Uterus (tissue), 4 donors: Measurements from ENCODE around the gene TOPBP1. TPM values are rescaled to one million over a fixed set of nuclear protein-coding genes. Genes with fewer than 3 reads are reported as not detected.

Source experiments
- DNase-seq, 2 donors: peaks; one replicate each; pipeline ENCODE4 v3.0.0-alpha.2; 2019 to 2020
- H3K27ac ChIP-seq, 2 donors: fragments of 200-600 bp; sonication (generic); 1 replicate in 1 of 2; 2 replicates in 1 of 2; pipeline ENCODE4 v1.5.1; 2016 to 2018
- H3K27me3 ChIP-seq, 2 donors: fragments of 200-600 bp; sonication (generic); one replicate each; pipeline ENCODE4 v1.5.1; 2018 to 2019; ENCODE audit warnings: control low read depth in 1 of 2
- H3K36me3 ChIP-seq, 2 donors: fragments of 200-600 bp; sonication (generic); one replicate each; pipeline ENCODE4 v1.5.1; 2019; ENCODE audit warnings: control low read depth in 1 of 2
- H3K4me1 ChIP-seq, 2 donors: fragments of 200-600 bp; sonication (generic); one replicate each; pipeline ENCODE4 v1.5.1; 2018 to 2019; ENCODE audit warnings: control low read depth in 1 of 2
- H3K4me3 ChIP-seq, 2 donors: fragments of 200-600 bp; sonication (generic); 1 replicate in 1 of 2; 2 replicates in 1 of 2; pipeline ENCODE4 v1.5.1; 2018 to 2019; ENCODE audit warnings: mild to moderate bottlenecking in 1 of 2
- H3K9me3 ChIP-seq, 2 donors: fragments of 200-600 bp; sonication (generic); one replicate each; pipeline ENCODE4 v1.5.1; 2019; ENCODE audit warnings: control low read depth in 1 of 2
- POLR2A ChIP-seq, 2 donors: fragments of 450-650 bp; IDR thresholded peaks; one replicate each; pipeline ENCODE4 v1.6.1; 2016; ENCODE audit warnings: antibody characterized with exemption in 2 of 2, mild to moderate bottlenecking in 1 of 2, moderate library complexity in 1 of 2
- intact Hi-C: fragments of 100-400 bp; cut with DNase I; formaldehyde crosslinking; loops from one replicate; pipeline ENCODE4 v1.15.1; 2023; ENCODE audit warnings: low total_unique reads
- total RNA-seq, 4 donors: library from RNA; depleted of rRNA in 3 of 4; stranded (reverse); fragments of >200 nt in 3 of 4; gene quantifications; one replicate each; pipeline versions ENCODE4 v1.1.0 to v1.2.4, GENCODE V29; 2014 to 2023
- TF ChIP-seq, protein P1 (sequence below), 4 experiments: fragments of 200-600 bp in 2 of 4; fragments of 450-650 bp in 2 of 4; sonication (generic) in 2 of 4; IDR thresholded peaks; one replicate each; pipeline ENCODE4 v1.5.1; 2016 to 2019; ENCODE audit warnings: antibody characterized with exemption in 4 of 4, mild to moderate bottlenecking in 2 of 4, moderate library complexity in 1 of 4
- donor health status: DM: yes; HTN: yes; CAD: no.

The TOPBP1 gene
- total RNA-seq, 4 donors from 2014 or later = 12.3 to 51.6 (median 20.5) TPM

DNA sequence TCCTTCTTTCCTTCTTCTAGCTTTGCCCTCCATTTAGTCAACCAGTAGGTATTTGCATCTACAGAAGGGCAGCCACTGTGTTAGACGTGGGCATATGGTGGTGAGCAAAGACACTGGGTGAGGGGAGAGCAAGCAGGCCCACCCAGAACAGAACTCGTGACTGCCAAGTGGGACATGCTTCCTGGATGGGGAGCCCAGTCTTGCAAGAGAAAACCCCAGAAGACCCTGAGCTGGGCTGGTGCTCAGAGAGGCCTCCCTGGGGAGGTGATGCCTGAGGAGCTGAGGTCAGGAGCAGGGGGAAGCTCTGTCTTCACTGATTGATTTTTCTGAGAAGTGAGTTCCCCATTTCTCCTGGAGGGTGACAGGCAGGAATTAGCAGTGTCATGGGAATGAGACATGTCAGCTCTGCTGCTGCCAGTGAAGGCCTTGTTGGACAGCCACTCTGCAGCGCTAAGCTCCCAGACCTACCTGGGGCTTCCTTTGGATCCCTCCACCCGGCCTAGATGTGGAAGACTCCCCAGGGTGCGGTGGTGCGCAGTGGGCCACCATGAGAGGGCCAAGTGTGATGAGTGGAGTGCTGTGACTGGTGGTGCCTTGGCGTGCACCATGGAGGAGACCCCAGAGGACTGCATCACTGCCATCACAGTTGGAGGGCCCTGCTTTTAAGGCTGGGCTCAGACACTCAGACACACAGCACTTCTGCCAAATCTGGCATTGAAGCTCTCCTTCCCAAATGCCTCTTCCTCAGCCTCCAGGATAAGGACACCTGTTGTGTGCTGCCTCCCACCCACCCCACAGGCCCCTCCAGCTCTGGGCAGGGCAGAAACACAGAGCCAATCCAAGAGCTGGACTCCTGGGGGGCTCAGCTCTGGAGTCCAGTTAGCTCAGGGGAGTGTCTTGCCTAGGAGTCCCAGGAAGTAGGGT is 40.0 kb upstream of the TOPBP1 start:
- Histone ChIP-seq H3K9me3 (no peaks in the 10 kb centered on the region), H3K27me3 (no peaks in the 10 kb centered on the region), H3K4me1 (no peaks in the 10 kb centered on the region), H3K36me3 (no peaks in the 10 kb centered on the region), H3K27ac (no peak overlapping the region), H3K4me3 (no peak overlapping the region)
- TF ChIP-seq POLR2A (IDR thresholded peaks at IDR 0.05) = no peak
- TF ChIP-seq, protein P1, sequence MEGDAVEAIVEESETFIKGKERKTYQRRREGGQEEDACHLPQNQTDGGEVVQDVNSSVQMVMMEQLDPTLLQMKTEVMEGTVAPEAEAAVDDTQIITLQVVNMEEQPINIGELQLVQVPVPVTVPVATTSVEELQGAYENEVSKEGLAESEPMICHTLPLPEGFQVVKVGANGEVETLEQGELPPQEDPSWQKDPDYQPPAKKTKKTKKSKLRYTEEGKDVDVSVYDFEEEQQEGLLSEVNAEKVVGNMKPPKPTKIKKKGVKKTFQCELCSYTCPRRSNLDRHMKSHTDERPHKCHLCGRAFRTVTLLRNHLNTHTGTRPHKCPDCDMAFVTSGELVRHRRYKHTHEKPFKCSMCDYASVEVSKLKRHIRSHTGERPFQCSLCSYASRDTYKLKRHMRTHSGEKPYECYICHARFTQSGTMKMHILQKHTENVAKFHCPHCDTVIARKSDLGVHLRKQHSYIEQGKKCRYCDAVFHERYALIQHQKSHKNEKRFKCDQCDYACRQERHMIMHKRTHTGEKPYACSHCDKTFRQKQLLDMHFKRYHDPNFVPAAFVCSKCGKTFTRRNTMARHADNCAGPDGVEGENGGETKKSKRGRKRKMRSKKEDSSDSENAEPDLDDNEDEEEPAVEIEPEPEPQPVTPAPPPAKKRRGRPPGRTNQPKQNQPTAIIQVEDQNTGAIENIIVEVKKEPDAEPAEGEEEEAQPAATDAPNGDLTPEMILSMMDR (IDR thresholded peaks at IDR 0.05) = no peak
- intact Hi-C loops = no loop called here
- DNase-seq = no peak

DNA sequence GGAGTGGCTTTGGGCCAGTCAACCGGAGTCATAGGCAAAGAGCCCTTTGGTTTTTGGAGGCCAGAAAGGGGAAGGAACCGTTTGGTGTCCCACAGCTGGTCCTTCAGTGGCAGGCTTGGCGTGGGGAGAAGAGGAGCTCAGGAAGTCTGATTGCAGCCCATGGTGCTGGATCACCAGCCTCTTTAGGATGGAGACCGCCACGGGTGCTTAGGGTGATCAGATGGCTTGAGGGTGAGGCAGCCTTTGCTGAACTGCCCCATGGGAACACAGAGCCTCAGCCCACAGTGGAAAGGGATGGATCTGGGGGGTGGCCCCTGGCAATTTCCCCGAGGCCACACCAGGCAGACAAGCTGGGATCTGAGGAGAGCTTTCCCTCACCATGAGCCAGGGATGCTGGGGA is 38.6 kb upstream of the TOPBP1 start:
- Histone ChIP-seq H3K27me3 (no peaks in the 10 kb centered on the region), H3K4me1 (no peaks in the 10 kb centered on the region), H3K9me3 (no peaks in the 10 kb centered on the region), H3K27ac (no peak overlapping the region), H3K36me3 (no peaks in the 10 kb centered on the region), H3K4me3 (no peak overlapping the region)
- intact Hi-C loops = no loop called here
- TF ChIP-seq, protein P1 (IDR thresholded peaks at IDR 0.05) = no peak
- TF ChIP-seq POLR2A (IDR thresholded peaks at IDR 0.05) = no peak
- DNase-seq = no peak

DNA sequence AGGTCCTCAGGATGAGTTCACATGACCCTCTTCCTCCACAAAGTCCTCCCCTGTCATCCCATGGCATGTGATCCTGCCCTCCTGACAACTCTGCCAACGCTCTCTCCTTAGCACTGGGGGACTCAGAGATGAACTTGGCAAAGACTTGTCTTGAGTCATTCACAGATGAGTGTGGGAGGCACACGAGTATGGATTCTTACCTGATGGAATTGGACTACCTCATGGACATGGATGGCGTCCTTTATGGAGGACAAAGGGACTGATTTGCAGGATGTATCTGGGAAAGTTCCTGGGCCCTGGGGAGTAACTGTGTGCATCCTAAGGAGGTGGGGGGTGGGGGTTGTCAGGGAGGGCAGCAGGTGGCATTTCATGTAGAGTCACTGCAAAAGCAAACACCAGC is 38.2 kb upstream of the TOPBP1 start:
- Histone ChIP-seq H3K4me1 (no peaks in the 10 kb centered on the region), H3K27me3 (no peaks in the 10 kb centered on the region), H3K36me3 (no peaks in the 10 kb centered on the region), H3K9me3 (no peaks in the 10 kb centered on the region), H3K4me3 (no peak overlapping the region), H3K27ac (no peak overlapping the region)
- intact Hi-C loops = no loop called here
- DNase-seq = no peak
- no peak for TF ChIP-seq POLR2A (IDR thresholded peaks at IDR 0.05)
- TF ChIP-seq, protein P1 (IDR thresholded peaks at IDR 0.05) = no peak

DNA sequence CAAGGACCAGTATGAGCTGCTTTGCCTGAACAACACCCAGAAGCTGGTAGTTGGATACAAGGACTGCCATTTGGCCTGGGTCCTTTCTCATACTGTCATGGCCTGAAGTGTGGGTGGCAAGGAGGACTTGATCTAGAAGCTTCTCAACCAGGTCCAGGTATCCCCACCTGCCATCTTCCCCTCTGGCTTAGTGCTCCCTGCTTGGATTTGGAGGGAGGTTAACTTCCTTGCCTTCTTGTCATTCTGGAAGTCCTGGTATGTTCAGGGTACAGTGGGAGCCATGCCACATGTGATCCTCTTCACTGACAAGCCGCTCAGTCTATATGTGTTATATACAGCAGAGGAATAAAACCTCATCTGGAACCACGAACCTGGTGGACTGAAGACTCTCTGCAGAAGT is 37.7 kb upstream of the TOPBP1 start:
- H3K27ac ChIP-seq = no peak overlapping the region
- intact Hi-C loops = no loop called here
- H3K27me3 ChIP-seq = no peaks in the 10 kb centered on the region
- no peaks in the 10 kb centered on the region for H3K9me3 ChIP-seq
- no peaks in the 10 kb centered on the region for H3K4me1 ChIP-seq
- no peak for DNase-seq
- no peak overlapping the region for H3K4me3 ChIP-seq
- no peaks in the 10 kb centered on the region for H3K36me3 ChIP-seq
- no peak for TF ChIP-seq POLR2A (IDR thresholded peaks at IDR 0.05)
- TF ChIP-seq, protein P1 (IDR thresholded peaks at IDR 0.05) = no peak

DNA sequence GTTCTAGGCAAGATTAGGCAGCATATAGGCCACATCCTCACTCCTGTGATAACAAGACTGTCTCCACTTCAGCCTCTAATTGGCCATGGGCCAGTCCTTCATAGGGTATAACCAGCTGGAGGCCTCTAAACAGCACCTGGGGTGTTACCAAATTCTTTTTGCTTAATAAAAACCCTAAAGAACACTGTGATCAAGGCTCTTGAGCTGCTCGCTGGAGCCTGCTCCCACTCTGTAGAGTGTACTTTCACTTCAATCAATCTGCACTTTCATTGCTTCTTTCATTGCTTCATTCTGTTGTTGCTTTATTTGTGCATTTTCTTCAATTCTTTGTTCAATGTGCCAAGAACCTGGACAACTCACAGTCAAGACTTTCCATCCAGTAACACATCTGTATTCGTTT is 36.2 kb upstream of the TOPBP1 start:
- Histone ChIP-seq H3K36me3 (no peaks in the 10 kb centered on the region), H3K4me3 (no peak overlapping the region), H3K4me1 (no peaks in the 10 kb centered on the region), H3K27ac (no peak overlapping the region), H3K27me3 (no peaks in the 10 kb centered on the region), H3K9me3 (no peaks in the 10 kb centered on the region)
- DNase-seq = no peak
- TF ChIP-seq POLR2A (IDR thresholded peaks at IDR 0.05) = no peak
- TF ChIP-seq, protein P1 (IDR thresholded peaks at IDR 0.05) = no peak
- intact Hi-C loops = no loop called here
